GM12801 (cell line): ENCODE measurements around the gene SOX12.

ENCODE experiments used
- TF ChIP-seq, protein P1 (sequence below): IDR thresholded peaks from one replicate; pipeline ENCODE4 v1.5.1; 2011; ENCODE audit warnings: control low read depth; ENCODE audit not compliant: insufficient read length; ENCODE audit errors: extremely low read depth

Gene SOX12

DNA sequence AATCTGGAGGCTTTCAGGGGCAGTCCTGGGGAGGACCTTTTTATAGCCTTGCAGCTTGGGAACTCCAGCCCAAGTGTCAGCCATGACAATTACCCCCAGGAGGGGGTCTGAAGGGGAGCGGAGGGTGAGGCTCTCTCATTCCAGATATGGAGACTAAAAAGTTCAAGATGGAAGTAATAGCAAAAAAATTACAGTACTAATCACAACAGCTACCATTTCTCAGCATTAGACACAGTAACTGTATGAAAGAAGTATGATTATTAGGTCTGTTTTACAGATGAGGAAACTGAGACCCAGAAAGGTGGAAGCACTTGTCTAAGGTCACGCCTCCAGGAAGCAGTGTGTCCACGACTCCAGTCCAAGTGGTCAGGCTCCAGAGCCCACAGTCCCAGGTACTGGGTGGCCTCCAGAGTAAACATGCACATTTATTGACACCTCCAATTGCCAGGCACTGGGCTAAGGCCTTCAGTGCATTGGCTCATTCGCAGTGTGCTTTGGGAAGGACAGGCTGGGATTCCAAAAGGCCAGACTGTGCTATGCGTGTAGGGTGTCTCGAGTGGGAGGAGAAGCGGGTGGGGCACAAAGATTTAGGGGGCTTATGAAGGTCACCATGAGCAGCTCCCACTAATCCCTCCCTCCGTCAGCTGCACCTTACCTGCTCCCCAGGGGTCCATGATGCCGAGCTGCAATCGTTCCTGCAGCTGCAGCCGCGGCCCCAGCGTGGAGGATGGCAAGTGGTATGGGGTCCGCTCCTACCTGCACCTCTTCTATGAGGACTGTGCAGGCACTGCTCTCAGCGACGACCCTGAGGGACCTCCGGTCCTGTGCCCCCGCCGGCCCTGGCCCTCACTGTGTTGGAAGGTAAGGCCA lies 23.9 kb downstream of the SOX12 start:
- TF ChIP-seq, protein P1, sequence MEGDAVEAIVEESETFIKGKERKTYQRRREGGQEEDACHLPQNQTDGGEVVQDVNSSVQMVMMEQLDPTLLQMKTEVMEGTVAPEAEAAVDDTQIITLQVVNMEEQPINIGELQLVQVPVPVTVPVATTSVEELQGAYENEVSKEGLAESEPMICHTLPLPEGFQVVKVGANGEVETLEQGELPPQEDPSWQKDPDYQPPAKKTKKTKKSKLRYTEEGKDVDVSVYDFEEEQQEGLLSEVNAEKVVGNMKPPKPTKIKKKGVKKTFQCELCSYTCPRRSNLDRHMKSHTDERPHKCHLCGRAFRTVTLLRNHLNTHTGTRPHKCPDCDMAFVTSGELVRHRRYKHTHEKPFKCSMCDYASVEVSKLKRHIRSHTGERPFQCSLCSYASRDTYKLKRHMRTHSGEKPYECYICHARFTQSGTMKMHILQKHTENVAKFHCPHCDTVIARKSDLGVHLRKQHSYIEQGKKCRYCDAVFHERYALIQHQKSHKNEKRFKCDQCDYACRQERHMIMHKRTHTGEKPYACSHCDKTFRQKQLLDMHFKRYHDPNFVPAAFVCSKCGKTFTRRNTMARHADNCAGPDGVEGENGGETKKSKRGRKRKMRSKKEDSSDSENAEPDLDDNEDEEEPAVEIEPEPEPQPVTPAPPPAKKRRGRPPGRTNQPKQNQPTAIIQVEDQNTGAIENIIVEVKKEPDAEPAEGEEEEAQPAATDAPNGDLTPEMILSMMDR, result no peak

- TF ChIP-seq, protein P1, result no peak
Measured at GRCh38 chr20:353166-353565, 27.8 kb downstream of the SOX12 start.

DNA sequence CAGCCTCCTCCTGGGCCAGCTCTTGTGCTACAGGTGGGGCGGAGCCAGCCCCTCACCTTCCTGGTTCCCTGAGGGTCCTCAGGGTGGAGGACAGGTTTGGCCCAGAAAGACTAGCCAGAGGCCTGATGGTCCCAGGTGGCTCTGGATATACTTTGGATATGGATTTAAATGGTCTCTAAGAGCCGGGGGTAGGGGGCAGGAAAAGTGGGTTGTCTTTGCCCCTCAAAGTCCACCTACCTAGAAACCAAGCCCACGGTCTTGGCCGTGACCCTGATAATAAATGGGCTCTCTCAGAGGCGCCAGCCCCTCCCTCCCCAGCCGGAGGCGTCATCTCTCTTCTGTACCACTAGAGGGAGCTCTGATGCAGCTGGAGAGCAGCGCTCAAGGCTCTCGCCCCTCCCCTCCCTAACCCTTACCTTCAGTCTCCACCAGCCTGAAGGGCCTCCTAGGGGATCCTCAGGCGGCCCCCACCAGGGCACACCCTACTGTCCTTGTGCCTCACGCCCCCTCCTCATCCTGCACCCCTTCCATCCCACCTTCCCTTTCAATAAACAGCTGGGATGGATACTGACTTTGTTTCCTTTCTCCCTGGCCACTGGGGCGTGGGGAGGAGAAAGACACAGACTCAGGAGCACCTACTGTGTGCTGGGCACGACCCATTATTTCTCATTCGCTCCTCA lies 29.1 kb downstream of the SOX12 start:
- TF ChIP-seq, protein P1, result peak; percentile 50

GRCh38 chr20:356745-357144 lies 31.4 kb downstream of the SOX12 start:
- TF ChIP-seq, protein P1, result no peak

DNA sequence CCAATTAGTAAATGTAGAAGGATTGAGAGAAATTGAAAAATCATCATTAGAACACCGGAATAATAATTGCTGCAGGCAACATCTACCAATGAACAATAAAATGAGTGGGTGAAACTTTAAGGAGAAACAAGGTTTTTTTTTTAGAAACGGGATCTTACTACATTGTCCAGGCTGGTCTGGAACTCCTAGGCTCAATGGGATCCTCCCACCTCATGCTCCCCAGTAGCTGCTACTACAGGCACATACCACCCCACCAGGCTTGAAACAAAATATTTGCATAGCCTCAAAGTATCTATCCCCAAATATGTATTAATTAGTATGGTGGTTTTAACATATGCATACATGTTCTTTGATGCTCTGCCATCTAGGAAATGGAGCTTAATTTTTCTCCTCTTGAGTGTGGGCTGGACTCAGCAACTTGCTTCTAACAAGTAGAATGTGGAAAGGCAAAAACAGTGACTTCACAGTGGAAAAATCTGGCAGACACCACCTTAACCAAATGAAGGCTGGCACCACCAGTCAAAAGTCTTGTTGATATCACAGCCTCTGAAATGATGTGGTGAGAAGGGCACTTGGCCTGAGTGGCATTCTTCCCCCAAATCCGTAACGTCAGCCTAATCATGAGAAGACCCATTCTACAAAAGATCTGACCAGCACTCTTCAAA lies 33.7 kb downstream of the SOX12 start:
- TF ChIP-seq, protein P1, result no peak

DNA sequence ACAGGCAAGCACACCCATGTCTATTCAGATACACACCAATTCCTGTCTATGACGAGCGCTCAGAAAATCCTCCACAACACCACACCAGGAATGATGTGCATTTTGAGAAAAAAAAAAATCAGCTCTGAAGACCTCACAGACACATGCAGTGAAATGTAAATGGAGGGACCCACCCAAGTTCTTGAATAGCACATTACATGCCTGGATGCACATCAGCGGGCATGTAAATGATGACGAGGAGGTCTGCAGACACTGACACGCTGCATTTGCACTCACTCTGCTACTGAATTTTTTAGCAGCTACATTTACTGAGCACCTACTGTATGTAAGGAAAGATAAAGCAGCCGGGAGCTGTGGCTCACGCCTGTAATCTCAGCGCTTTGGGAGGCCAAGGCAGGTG lies 36.2 kb downstream of the SOX12 start:
- TF ChIP-seq, protein P1, result no peak

GRCh38 chr20:362271-363254 lies 37.2 kb downstream of the SOX12 start:
- TF ChIP-seq, protein P1, result no peak
